ENCODE measurements around the gene OSR1.

Gene OSR1

DNA sequence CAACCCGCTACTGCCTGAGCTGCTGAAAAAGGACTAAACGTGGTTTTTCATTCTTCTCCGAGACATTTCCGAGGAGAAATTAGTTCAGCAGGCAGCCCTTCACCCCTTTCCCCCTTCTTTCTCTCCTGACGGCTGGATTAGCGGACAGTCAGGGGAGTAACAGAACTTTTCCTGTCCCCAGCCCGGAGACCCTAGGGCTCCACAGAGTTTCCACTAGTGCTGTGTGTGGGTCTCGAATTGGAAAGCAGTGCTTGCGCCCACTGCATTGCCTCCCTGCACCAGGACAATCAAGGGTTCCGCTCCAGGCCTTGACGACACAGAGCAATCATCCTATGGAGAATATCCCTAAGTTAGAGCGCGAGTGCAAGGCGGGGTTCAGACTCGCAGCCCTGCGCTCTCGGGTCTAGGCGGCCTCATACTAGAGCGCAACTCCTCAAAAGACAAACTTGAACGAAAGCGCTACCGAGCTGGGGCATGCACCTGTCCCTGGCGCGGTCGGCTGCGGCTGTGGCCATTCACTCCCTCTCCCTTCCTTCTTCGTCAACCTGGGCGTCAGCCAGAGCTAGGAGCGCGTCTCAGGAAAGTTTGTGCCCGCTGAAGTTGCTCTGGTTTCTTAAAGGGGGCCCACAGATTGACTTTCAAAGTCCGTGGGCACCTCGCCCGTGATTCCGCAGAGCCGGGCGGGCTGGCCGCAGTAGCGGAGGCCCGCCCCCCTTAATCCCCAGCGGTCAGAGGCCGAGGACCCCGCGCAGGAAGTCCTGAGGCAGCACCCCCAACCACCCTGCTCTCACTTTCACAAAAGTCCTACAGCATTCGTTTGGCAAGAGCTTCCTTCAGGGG is 801 bp downstream of the OSR1 start:
- DNase-seq = no peak

DNA sequence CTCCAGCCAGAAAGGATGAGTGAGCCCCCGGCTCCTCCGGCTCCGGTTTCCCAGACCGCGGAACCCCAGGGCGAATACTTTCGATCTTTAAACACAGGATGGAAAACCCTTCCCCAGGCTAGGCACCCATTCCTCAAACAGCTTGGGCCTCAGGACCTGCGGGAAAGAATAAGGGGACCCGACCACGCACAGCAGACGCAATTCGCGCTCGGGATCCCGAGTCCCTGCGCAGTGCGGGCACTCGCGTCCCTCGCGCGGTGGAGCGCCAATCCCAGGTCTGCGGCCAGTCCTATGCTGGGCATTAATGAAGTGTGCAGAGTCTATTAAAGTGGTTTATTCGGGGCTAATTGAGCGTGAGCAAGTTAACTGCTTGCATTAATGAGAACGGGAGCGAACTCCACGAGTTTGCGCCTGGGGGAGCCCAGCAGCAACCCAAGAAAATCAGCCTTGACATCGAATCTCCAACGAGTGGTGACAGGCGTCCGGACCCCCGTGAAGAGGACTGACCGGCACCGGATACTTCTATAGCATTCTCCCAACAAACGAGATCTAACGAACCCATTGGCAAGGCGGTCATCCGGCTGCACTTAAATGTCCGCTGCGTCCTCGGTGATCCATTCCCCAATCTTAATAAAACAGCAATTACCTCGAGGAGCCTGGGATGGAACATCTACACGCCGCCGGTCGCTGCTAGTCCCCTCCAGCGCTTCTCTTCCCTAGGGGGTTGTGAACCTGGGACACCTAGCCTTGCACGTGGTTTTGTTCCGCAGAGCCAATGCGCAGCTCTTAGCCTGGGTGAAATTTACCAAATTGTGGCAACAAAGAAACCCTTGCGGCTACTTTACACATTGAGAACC is 1.6 kb downstream of the OSR1 start:
- DNase-seq = no peak

DNA sequence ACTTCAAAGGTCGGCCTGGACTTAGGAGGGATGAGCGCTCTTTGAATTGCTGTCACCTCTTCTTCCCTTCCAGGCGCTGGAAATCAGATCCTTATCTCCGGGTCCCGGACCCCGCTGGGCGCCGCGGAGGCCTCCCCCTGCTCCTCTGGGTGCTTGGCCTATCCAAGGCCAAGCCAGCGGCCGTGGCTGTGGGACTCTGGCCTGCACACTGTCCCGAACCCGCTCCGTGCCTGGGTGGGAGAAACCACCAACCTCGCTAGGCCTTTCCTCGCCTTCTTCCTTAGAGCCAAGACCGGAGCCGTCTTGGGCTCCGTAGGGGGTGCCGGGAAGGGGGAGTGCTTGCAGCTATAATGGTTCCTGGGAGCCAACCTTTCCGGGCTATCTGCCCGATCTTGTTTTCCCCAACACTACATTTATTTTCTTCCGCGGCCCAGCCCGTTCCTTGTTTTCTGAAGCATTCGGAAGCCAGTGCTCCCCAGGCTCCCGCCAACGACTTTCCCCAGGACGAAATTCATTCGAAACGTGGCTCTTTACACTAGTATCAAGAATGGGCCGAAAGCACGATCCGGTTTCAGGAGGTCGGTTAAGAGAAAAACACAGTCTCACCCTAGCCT is 2.4 kb downstream of the OSR1 start:
- DNase-seq = no peak

DNA sequence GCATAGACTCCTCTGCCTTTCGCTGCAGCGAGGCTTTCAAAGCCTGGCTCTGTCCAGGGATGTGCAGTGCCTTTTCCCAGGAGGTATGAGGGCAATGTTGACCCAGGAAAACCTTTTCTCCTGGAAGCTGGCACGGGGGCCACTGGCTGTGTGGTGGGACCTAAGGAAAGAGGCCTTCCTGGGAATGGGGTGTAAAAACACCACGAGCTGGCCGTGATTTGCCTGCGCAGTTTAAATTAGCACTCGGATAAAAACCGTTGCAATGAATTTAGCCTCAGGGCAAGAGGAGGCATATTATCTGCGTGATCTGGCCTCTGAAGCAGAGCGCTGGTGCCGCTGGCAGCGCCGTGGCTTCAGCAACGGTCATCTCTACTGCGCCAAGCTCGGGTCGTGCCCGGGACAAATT is 3.0 kb downstream of the OSR1 start:
- no peak for DNase-seq

DNA sequence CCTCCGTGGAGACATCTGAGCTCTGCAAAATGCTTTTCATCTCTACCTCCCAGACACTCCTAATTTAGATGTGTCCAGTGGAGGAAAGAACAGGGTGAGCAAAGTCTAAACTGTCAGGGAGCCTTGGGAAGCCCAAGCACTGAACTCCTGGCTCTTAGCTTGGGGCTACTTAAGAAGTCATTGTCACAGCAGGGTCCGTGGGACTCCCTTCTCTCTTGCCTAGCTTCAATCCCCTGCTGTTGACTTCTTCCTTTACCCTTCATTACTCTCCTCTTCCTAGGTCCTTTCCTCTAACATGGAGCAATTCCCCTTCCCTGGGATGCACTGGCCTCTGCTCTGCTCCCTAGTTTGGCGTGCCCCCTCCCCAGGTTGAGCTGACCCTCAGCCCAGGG is 3.4 kb downstream of the OSR1 start:
- DNase-seq = no peak

DNA sequence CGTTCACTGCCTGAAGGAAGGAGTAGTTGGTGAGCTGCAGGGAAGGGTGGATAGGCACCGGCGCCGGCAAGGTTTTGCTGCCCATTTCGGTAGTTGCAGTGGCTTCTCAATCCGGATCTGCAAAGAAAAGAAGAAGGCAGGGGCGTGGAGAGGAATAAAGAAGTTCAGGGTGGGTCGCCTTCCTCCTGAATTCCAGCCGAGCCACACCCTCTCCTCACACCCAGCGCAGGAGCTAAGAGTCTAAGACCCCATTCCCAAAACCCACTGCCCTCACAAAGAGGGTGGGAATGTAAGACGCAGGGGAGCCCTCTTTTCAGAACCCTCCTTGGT is 4.7 kb downstream of the OSR1 start:
- no peak for DNase-seq

DNA sequence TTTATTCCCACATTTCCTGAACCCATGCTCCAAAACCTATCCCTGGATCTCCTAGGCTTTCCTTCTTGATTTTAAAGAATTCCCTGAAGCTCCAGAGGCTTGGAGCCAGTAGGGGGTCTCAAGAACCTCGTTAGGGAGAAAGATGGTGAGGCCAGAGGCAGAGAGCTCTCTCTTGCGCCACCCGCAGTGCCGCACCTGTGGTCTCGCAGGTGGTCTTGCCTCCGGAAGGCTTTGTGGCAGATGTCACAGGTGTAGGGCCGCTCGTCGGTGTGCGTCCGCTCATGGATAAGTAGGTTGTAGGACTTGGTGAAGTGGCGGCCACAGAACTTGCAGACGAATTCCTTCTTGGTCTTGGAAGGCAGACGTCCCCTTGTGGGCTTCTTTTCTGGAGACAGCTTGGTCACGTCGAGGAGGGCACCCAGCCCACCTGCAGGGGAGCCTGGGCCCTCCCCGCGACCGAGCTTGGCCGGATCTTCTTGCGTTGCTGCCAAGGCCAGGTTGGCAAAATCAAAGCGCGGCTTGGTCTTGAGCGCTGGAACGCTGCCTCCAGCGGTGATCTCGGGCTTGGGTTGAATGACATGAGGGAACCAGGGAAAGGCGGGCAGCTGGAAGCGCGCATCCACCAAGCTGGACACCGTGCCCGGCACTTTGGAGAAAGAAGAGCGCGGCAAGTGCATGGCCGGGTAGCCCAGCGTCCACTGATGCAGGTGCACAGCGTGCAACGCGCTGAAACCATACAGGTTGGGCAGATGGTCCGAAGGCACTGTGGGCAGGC is 5.3 kb downstream of the OSR1 start:
- no peak for DNase-seq

DNA sequence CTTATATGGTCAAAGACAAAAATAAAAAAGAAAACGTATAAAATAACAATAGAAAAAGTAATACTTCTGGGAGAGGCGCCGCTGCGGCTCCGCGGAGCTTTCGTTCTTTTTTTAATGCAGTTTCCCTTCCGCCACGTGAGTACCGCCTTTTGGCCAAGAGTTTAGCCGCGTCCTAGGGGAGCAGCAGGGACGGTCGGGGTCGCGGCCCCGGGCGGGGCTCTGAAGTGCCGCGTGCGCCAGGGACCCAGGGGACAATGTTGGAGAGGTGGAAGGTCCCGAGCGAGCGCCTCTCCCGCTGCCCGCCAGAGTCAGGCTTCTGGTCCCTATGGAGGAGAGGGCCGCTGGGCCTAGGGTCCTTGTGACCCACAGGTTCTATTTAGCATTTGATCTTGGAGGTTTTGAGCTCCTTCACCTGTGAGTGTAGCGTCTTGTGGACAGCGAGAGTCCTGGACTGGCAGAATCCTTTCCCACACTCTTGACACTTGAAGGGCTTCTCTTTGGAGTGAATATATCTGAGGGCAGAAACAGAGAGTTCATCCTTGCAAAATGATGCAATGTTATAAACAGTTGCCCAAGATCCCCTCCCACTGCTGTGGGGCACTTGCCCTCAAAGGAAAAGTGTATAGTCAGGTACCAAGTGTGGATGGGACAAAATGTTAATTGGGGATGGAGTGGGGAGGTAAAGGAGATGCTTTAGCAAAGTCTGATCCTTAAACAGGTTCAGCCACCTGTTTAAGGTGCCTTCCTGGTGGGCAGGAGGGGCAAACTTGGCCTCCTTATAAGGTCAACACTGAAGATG is 6.3 kb downstream of the OSR1 start:
- no peak for DNase-seq

DNA sequence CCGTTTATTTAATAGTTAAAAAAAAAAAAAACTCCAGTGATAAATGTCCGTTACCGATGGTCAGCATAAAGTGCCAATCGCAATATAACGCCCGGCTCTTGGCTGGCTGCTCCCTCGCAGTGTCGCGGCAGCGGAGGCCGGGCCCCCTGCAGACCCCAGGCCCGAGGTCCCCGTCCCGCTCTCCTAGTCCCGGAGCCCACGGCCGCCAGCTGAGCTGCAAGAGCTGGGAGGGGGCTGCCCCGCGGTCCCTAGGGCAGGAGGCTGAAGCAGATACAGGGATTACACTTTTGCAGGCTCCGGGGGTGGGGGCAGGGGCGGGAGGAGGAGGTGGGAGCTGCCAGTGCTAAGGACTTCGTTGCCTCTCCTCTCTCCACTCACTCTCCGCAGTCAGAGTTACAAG is 6.9 kb downstream of the OSR1 start:
- DNase-seq = no peak

DNA sequence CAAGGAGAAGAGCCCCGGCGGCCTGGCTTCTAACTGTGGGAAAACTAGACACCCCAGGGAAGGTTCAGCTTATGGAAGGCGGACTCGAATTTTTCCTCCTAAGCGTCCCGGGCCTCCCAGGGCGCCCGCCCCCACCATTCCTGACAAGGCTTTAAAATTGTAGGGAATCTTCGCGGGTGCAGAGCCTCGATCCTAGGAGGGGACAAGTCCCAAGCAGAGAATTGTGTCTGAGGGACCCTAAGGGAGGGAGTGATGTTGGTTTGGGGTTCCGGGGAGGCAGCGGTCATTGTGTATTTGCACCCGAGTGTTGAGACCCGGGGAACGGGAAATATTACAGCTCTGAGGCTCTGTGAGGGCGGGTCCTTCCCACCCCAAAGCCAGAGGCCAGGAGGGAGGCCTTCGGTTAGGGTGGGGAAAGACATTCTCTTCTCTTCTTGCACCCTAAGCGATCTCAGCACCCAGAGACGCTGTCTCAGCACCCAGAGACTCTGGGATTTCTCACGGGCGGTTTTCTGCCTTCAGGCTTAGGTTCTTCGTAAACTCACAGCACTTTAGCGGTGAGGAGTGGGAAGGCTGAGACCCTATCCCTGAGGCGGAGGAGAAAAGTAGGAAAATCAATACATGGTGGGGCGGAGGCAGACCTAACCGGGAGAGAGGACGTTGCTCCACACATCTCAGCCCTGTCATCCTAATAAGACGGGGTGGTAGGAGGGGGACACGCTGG is 7.6 kb downstream of the OSR1 start:
- no peak for DNase-seq

DNA sequence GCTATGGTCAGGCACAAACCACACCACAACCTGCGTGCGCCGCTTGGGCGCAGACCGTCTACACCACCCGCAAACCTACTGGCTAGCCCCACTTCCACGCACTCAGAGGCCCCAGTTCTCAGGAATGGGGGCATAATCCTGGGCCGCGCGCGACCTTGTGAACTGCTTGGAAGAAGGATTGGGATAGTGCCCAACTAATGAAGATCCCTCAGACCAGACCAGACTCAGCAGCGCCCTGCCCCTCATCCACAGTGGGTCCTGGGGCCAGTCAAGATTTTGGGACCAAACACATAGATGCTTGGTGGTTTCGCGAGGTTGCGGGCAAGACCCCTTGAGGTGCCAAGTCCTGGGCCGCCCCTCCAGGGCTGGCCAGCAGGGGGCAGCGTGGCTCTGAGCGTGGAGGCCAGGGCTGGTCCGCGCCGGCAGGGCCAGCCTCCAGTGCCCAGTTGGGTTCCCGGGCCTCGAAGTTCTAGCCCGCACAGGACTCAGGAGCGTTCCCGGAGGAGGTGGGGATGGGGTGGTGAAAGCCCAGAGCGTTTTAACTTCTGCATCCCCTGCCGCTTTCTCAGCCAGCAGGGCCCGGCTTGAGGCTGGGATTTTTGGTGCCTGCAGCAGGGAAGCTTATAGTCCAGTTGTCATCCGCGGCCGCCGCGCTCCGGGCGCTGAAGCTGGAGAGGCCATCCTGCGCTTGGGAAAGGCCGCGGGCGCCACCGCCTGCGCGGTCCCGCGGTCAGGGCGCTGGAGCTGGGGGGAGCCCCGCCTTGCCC is 8.3 kb downstream of the OSR1 start:
- peak; percentile 34 for DNase-seq

DNA sequence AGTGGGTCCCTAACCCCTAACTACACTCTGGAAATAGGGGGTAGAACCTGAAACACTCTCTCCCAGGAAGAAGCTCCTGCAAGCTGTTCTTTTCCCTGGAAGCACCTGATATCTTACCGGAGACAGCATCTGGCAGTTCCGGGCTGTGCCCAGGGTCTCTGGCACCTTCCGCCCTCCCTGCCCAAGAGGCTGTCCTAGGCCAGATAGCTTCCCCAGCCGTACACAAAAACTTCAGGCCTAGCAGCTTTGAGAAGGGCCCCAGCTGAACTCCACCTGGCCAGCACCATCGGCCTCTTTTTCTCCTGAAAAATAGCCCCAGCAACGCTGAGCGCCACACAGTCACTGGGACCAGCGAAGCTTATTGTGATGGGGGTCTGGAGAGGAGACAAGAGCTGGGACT is 9.7 kb downstream of the OSR1 start:
- DNase-seq = no peak

DNA sequence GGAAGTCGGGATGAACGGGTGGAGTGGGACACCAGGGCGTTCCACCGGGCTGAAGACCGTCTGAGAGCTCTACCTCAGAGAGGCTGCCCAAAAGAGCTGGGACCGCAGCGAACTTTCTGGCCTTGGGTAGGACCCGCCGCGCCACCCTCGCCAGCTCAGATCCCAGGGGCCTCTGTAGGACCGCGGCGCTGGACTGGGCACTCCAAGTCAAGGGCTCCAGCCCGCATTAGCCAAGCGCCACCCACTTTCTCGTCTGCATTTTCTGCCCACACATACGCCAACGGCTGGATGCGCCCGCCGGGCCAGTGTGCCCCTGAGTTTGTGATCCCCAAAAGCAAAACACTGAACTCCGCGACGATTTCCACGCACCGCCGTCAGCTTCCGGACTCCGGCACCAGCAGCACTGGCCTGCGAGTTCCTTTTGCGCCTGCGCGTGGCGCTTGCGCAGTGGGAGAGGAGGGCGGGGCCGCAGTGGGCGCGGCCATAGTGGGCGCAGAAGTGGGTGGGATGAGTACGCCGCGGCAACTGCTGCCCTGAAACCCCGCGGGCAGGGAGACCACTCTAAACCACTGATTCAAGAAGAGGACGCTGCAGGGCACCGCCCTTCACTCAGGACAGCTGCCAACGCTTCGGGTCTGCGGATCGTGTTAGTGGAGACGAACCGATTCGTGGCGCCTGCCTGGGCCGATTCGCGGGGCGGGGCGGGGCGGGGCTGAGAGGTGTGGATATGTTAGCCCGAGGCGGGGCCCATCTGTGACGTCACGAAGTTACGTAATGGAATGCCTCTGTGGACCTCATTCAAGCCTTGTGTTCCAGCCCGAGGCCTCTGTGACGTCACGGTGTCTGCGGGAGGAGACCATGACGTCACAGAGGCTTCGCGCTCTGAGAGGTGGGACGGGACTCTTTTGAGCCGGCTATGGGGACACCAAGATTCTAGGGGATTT is 10.5 kb downstream of the OSR1 start:
- peak; percentile 95 for DNase-seq

DNA sequence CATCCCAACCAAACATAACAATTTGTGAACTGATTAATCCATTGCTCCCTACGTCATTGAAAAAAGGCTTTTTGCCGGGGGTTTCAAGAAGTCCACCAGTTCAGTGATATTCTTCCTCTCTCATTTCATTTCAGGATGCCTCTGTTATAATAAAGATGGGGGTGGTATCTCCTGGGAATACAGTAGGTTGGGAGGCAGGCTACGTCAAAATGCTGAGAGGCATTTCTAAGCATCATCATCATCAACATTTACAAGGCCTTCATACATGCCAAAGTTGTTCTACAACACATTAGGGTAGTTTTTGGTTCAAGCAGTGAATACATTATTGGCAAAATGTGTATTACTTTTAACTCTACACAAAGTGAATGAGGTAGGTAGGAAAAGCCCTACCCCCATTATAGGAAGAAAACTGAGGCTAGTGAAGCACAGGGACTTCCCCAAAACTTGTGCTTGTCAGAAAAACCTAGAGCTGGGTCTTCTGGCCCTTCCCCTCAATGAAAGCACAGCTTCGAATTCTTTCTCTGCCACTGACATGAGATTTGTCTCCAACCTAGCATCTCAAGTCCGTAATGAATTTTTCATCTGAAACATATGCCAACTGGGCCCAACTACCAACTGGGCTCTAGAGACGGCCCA is 11.3 kb downstream of the OSR1 start:
- no peak for DNase-seq

DNA sequence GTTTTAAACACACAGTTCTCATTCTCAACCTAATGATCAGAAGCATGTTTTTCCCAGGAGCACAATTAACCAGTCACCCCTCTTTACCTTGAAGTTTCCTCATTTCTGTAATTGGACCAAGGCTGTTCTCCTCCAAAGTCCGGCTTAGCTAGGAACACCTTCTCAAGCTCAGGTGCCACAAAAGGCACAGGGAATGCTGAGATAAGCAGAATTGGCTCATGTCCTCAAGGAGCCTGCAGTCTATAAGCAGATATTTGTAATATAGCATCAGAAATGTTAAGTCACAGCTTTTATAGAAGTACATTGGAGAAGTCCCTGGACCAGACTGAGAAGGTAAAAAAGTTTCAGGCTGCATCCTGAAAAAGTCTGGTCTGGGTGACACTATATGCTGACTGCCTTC is 20.7 kb downstream of the OSR1 start:
- no peak for DNase-seq

DNA sequence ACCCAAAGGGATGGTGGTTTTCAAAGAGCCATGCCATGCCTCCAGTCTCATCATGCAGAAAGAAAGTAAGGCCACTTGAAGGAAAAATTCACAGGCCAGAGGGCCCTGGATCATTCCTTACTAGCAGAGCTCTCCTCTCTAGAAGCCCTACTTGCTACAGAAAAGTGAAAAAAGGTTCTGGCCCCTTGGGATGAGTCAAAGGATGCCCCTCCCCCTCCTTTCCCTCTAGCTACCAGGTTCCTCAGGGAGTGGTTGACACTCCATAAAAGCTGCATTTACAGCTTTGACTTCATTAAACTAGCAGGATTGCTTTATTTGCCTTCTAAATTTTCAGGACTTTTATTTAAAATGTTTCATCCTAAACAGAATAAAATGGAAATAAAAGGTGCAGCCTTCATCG is 21.2 kb downstream of the OSR1 start:
- no peak for DNase-seq

DNA sequence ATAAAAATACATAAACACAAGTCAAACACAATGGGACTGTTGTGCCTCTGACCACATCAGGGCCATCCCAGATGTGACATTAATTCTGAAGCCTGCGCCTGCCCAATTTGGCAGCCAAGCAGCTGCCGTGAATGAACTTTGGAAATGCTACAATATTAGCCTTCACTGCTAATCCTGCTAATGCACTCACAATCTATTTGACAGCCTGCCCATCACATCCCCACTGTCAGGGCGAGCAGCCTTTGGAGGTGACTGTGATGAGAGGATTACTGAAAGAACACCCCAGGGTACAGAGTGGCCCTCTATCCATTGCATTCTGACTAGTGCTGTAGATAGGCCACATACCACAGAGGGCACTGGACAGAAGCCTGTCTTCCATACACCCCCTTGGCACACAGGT is 21.6 kb downstream of the OSR1 start:
- no peak for DNase-seq

DNA sequence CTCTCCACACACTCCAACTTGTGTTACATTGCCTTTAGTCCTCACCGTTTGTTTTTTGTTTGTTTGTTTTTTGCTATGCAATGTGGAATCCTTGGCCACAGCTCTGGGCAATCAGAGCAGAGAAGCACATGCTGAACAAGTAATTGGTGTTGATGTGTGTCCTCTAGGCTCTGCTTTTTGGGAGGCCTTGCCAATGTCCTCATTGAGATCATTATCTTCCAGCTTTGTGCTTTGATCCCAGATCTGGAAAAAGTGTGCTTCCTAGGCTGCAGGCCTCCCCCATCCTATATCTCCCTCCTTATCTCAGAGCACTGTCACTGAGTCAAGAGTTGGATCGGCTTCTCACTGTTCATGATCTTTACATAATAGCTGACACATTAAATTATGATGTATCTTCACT is 25.9 kb downstream of the OSR1 start:
- no peak for DNase-seq

DNA sequence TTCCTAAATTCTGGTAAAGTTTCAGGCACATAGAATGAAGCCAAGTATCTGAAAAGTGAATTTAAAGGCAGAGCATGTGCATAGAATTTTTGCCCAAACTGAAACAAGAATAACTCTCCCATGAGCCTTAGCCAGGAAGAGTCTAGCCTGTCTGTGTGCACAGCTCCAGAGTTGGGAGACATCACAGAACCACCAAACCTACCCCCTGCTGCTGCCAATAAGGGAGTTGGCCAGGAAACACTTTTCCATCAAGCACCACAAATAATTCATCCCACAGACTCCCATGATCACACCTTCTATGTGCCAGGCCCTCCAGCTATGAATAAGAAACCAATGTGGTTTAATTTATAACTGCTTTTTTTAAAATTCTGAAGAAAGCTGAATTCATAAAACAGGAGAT is 27.0 kb downstream of the OSR1 start:
- no peak for DNase-seq

All from hematopoietic multipotent progenitor cell treated with erythropoietin and hydrocortisone succinate and interleukin-3 and kit ligand, for 8 days (in vitro differentiated cells).